GM04504 (cell line): ENCODE measurements around the gene SPATA1.
A peak's percentile ranks its signal among the peaks of the same experiment; 100 is the strongest.

Source experiments
- DNase-seq: peaks from one replicate; pipeline ENCODE4 v3.0.0-alpha.2; 2012; ENCODE audit warnings: low read depth

Gene SPATA1

DNA sequence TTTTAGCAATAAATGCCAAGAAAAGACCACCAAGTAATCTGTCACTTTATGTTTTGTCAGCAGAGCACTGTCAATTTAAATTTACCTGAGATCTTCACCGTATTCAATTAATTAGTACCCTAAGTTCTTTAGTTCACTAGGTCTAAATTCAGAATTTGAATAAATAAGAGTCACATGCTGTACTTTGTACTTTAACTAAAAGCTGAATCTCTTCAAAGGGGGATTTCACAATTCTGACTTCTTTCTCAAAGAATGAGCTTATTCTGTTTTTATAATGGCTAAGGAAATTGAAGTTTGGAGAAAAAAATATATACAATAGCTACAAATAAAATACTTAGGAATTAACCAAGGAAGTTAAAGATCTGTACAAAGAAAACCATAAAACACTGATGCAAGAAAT lies 2.3 kb downstream of the SPATA1 start:
- no peak for DNase-seq

DNA sequence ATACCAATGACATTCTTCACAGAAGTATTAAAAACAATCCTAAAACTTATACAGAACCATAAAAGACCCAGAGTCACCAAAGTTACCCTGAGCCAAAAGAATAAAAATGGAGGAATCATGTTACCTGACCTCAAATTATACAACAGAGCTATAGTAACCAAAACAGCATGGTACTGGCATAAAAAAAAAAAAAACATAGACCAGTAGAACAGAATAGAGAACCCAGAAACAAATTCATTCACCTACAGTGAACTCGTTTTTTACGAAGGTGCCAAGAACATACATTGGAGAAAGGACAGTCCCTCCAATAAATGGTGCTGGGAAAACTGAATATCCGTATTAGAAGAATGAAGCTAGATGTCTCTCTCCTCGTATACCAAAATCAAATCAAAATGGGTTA lies 2.8 kb downstream of the SPATA1 start:
- DNase-seq, result no peak

GRCh38 chr1:84510165-84510564 lies 4.0 kb downstream of the SPATA1 start:
- DNase-seq, result no peak

DNA sequence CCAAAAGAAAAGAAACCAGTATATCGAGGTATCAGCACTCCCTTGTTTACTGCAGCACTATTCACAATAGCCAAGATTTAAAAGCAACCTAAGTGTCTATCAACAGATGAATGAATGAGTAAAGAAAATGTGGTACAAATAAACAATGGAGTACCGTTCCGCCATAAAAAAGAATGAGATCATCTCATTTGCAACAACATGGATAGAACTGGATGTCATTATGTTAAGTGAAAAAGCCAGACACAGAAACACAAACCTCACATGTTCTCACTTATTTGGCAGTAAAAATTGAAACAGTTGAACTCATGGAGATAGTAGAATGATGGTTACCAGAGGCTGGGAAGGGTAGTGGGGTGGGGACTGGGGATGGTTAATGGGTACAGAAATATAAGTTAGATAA lies 4.5 kb downstream of the SPATA1 start:
- no peak for DNase-seq

GRCh38 chr1:84524590-84524989 lies 18.4 kb downstream of the SPATA1 start:
- DNase-seq, result no peak

- no peak for DNase-seq
Measured at GRCh38 chr1:84525779-84526178, 19.6 kb downstream of the SPATA1 start.

GRCh38 chr1:84538599-84538998 lies 32.4 kb downstream of the SPATA1 start:
- no peak for DNase-seq

DNA sequence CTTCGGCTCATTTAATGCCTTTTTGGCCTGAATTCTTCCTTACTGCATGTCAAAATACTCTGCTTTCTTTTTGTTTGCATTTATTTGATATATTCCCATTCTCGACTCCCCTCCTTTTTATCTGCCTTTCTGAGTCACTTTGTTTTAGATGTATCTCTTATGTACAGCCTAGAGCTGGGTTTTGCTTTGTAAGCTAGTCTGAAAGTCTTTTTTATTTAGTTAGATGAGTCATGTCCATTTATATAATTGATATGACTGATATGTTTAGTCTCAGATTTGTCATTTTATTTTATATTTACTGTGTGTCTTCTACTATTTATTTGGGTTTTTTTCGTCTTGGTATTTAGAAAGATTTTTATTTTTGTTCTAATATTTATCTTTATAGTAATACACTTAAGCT lies 33.8 kb downstream of the SPATA1 start:
- no peak for DNase-seq

DNA sequence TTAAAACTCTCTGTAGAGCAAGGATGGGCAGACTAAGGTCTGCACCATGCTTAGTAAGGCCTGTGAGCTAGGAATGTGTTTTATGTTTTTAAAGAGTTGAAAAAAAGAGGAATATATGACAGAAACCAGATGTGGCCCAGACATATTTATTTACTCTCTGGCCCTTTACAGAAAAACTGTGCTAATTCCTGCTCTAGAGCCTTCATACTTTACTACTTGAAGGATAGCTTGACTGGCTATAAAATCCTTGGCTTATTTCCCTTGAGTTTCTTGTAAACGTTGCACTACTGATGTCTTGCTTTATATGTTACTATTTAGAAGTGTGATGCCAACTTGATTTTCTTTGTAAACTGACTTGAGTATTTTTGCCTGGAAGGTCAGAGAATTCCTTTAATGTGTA lies 34.6 kb downstream of the SPATA1 start:
- DNase-seq, result peak; percentile 42

DNA sequence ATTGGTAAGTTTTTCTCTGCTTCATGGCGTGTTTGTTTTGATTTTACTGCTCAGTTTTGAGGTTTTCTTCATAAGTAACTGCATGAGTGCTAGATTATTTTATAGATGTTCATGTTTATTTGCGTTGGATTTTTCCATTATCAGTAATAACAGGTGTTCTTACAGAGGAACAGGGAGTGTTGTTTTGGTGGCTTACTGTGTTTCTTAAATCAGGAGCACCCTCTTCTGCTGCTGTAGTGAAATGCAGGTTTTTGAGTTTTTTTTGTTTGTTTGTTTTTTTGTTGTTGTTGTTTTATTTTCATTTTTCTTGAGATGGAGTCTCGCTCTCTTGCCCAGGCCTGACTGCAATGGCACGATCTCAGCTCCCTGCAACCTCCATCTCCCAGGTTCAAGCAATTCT lies 35.5 kb downstream of the SPATA1 start:
- no peak for DNase-seq

GRCh38 chr1:84550826-84551225 lies 44.6 kb downstream of the SPATA1 start:
- no peak for DNase-seq

GRCh38 chr1:84569216-84569615 lies 63.0 kb downstream of the SPATA1 start:
- DNase-seq, result no peak

DNA sequence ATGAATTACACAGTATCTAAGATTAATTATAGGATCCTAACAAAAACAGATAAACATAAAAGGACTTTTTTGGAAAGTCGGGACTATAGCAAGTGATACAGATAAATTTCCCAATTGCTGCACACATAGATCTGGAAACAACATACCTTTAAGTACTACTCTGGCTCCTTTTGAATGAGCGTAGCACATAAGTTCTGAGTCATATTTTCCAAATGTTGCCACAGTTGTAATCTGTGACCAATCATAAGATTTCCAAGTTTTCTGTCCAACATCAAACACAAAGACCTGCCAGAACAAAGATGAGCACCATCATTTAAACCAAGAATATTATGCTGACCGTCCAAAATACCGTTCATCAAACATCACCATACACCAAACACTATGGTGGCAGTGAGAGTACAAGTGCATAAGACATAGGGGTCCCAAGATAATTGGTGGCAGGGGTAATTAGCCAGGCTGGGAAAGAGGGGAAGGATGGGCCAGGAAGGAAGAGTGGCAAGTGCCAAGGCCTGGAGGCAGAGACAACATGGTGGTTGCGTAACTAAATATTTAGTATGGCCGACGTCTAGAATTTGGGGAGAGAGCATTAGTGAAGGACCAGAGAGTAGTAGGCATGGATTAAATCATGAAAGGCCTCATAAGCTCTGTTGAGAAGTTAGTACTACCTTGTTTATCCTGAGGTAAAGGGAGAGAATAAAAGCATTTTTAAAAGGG lies 64.4 kb downstream of the SPATA1 start:
- no peak for DNase-seq

GRCh38 chr1:84571150-84571535 lies 65.0 kb downstream of the SPATA1 start:
- DNase-seq, result no peak

- DNase-seq, result no peak
Measured at GRCh38 chr1:84573481-84573966, 67.3 kb downstream of the SPATA1 start.

DNA sequence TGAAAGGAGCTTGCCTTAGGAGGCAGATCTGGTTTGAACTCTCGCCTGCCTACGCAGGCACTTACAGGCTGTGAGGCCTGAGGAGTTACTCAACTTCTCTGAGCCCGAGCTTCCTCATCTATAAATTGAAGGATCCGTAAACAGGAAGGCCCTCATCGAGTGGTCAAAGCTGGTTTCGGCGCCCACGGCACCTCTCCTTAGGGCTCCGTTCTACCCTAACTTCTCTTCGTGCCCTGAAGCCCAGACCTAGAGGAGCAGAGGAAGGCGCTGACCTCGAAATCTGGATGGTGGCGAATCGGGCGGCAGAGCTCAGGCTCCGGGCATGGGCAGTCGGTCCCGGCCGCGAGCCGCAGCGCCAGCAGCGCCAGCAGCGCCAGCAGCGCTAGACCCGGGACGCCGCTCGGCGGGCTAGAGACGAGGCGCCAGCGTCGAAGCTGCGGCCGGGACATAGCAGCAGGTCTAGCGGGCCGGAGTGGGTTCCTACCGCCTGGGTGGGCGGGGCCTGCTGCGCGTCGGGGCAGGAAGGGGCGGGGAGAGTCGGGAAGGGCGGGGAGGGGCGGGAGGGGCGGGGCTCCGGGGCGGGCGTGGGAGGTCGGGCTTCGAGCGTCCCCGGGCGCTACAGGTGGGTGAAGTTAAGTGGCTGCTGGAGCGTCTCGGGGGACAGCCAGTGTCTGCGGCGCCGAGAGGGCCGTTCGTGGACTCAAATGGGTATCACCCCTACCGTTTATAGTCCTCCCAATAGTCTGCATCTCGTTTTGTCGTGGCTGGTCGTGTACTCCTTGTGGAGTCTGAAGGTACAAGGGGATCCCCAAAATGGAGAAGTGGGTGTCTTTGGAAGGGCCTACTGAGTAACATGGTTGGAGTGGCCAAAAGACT lies 68.0 kb downstream of the SPATA1 start, which contains the start of gene CTBS:
Gene CTBS (minus strand): TSS at position 474 of the 876 bp plus-strand sequence. CDS start 25 bp downstream, at position 449.
- DNase-seq, result peak; percentile 63

GRCh38 chr1:84574936-84575335 lies 68.8 kb downstream of the SPATA1 start:
- no peak for DNase-seq

DNA sequence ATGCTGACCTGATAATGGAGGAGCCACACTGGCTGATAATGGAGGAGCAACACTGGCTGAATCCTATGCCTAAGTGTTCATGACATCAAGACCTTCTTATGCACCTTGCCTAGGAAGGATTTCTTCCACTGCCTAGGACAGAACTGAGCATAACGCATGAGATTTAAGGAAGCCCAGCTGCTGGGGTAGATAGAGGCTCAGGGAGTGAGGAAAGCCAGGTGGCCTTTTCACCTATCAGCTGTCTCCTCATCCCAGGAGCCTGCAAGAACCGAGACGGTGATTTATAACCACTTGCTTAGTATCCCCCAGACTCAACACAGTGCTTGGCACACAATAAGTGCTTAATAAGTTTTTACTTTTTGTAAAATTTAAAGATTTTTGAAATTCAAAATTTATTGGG lies 75.5 kb downstream of the SPATA1 start:
- DNase-seq, result no peak

- no peak for DNase-seq
Measured at GRCh38 chr1:84582802-84583587, 76.8 kb downstream of the SPATA1 start.

DNA sequence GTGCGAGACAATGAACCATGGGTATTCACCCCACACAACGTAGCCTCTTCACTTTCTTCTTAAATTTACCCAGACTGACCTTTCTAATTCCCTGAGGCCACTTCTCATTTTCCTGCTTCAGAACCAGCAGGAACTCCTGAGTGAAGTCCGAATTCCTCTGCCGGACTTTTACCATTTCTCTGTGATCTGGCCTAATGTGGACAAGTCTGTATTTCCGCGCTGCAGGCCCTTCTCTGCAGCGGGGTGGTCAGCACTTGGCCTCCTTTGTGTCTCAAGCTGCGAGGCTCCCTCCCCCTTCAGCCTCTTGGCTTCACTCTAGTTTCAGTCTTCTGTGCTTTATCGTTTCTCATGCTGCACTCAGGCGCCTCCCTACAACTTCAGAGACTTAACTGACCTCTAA lies 77.5 kb downstream of the SPATA1 start:
- no peak for DNase-seq

GRCh38 chr1:84584126-84584525 lies 77.9 kb downstream of the SPATA1 start:
- DNase-seq, result no peak

- DNase-seq, result no peak
Measured at GRCh38 chr1:84585803-84586202, 79.6 kb downstream of the SPATA1 start.
